ENCODE measurements around the gene TMOD2.

- TF ChIP-seq CTCF (conservative IDR thresholded peaks at IDR 0.05; ENCODE audit: low read length): no peak
- no peak for TF ChIP-seq EZH2phosphoT487 (IDR thresholded peaks at IDR 0.05; ENCODE audit: borderline replicate concordance, low read depth, low read length)
Observed at GRCh38 chr15:51846463-51847230, 95.2 kb downstream of the TMOD2 start.

Data from OCI-LY7 (cell line).